Left hindlimb (tissue), 1 donor: ENCODE results near the gene UMODL1.

Experiments used
- DNase-seq: peaks from one replicate; pipeline ENCODE4 v3.0.0-alpha.2; 2018

Gene UMODL1

GRCh38 chr21:42117967-42118780, 47.1 kb downstream of the UMODL1 start:
- no peak for DNase-seq

- no peak for DNase-seq
These were observed 47.8 kb downstream of the UMODL1 start for GRCh38 chr21:42118901-42119300.

GRCh38 chr21:42120101-42120902, 49.2 kb downstream of the UMODL1 start:
- DNase-seq = no peak

GRCh38 chr21:42120903-42121535, 49.9 kb downstream of the UMODL1 start:
- DNase-seq = no peak

- no peak for DNase-seq
These were observed 50.7 kb downstream of the UMODL1 start for GRCh38 chr21:42121794-42122193.

GRCh38 chr21:42122398-42122797, 51.3 kb downstream of the UMODL1 start:
- no peak for DNase-seq

- DNase-seq = no peak
These were observed 51.7 kb downstream of the UMODL1 start for GRCh38 chr21:42122808-42123207.

- DNase-seq = no peak
These were observed 52.2 kb downstream of the UMODL1 start for GRCh38 chr21:42123219-42123908.

GRCh38 chr21:42124081-42124480, 53.0 kb downstream of the UMODL1 start:
- no peak for DNase-seq

- DNase-seq = no peak
These were observed 53.9 kb downstream of the UMODL1 start for GRCh38 chr21:42124826-42125570.

- no peak for DNase-seq
These were observed 54.7 kb downstream of the UMODL1 start for GRCh38 chr21:42125571-42126544.

- DNase-seq = no peak
These were observed 56.3 kb downstream of the UMODL1 start for GRCh38 chr21:42127164-42128150.

- no peak for DNase-seq
These were observed 58.5 kb downstream of the UMODL1 start for GRCh38 chr21:42129300-42130266.

GRCh38 chr21:42130441-42130840, 59.3 kb downstream of the UMODL1 start:
- no peak for DNase-seq

- DNase-seq = no peak
These were observed 61.1 kb downstream of the UMODL1 start for GRCh38 chr21:42132183-42132582.

GRCh38 chr21:42133131-42133530, 62.0 kb downstream of the UMODL1 start:
- DNase-seq = no peak

GRCh38 chr21:42135386-42136052, 64.4 kb downstream of the UMODL1 start:
- DNase-seq = no peak
